Epithelial cell of esophagus (primary cell): ENCODE results near the gene ARL5B.

Source experiments
- DNase-seq: peaks from one replicate; pipeline ENCODE4 v3.0.0; 2010; ENCODE audit warnings: low read depth
- H3K4me3 ChIP-seq: 2 replicates; pipeline ENCODE4 v1.5.1; 2011; ENCODE audit warnings: mild to moderate bottlenecking, low read length, control low read depth
- CTCF ChIP-seq: IDR thresholded peaks from 2 replicates; pipeline ENCODE4 v1.5.1; 2011; ENCODE audit warnings: low read depth, mild to moderate bottlenecking, low read length, control low read depth, inconsistent platforms; ENCODE audit not compliant: insufficient read depth; ENCODE audit errors: missing control alignments

Gene ARL5B

GRCh38 chr10:18680754-18681153, 21.5 kb downstream of the ARL5B start:
- no peak overlapping the region for H3K4me3 ChIP-seq
- DNase-seq: no peak
- no peak for TF ChIP-seq CTCF

GRCh38 chr10:18681366-18681765, 22.1 kb downstream of the ARL5B start:
- no peak for TF ChIP-seq CTCF
- H3K4me3 ChIP-seq: no peak overlapping the region
- peak; percentile 51 for DNase-seq

GRCh38 chr10:18681971-18682411, 22.8 kb downstream of the ARL5B start:
- no peak overlapping the region for H3K4me3 ChIP-seq
- TF ChIP-seq CTCF: no peak
- DNase-seq: peak; percentile 66

- TF ChIP-seq CTCF: no peak
- DNase-seq: peak; percentile 72
- H3K4me3 ChIP-seq: no peak overlapping the region
These were observed 24.2 kb downstream of the ARL5B start for GRCh38 chr10:18683427-18683826.

- TF ChIP-seq CTCF: no peak
- no peak for DNase-seq
- no peak overlapping the region for H3K4me3 ChIP-seq
These were observed 25.2 kb downstream of the ARL5B start for GRCh38 chr10:18684416-18684815.

- no peak for TF ChIP-seq CTCF
- no peak overlapping the region for H3K4me3 ChIP-seq
- no peak for DNase-seq
These were observed 25.7 kb downstream of the ARL5B start for GRCh38 chr10:18684953-18685352.

GRCh38 chr10:18685555-18685954, 26.3 kb downstream of the ARL5B start:
- no peak for TF ChIP-seq CTCF
- no peak overlapping the region for H3K4me3 ChIP-seq
- no peak for DNase-seq
